Neural progenitor cell (in vitro differentiated cells): Measurements from ENCODE around the gene HECTD4. TPM values are rescaled to one million over a fixed set of nuclear protein-coding genes. Genes with fewer than 3 reads are reported as not detected.

Experiments
- DNase-seq: peaks from one replicate; pipeline ENCODE4 v3.0.0-alpha.2; 2016; ENCODE audit warnings: low spot score
- H2AFZ ChIP-seq: fragments of 200-600 bp; sonication (generic); replicated peaks from 2 replicates; pipeline ENCODE4 v1.6.1; 2016; ENCODE audit warnings: antibody characterized with exemption
- H3F3A ChIP-seq: fragments of 200-600 bp; sonication (generic); 2 replicates; pipeline ENCODE4 v1.6.1; 2016; ENCODE audit warnings: antibody characterized with exemption, low read depth
- H3K27ac ChIP-seq: fragments of 200-600 bp; sonication (generic); 2 replicates; pipeline ENCODE4 v1.5.1; 2016; ENCODE audit warnings: mild to moderate bottlenecking
- H3K27me3 ChIP-seq: fragments of 200-600 bp; sonication (generic); 2 replicates; pipeline ENCODE4 v1.6.1; 2016; ENCODE audit warnings: mild to moderate bottlenecking, moderate library complexity
- H3K36me3 ChIP-seq: fragments of 200-600 bp; sonication (generic); 2 replicates; pipeline ENCODE4 v1.5.1; 2016
- H3K4me1 ChIP-seq: fragments of 200-600 bp; sonication (generic); 2 replicates; pipeline ENCODE4 v1.6.1; 2016; ENCODE audit warnings: mixed run types
- H3K4me2 ChIP-seq: fragments of 200-600 bp; sonication (generic); 2 replicates; pipeline ENCODE4 v1.6.1; 2016
- H3K4me3 ChIP-seq: fragments of 200-600 bp; sonication (generic); 2 replicates; pipeline ENCODE4 v1.5.1; 2016
- H3K79me2 ChIP-seq: fragments of 200-600 bp; sonication (generic); 2 replicates; pipeline ENCODE4 v1.6.1; 2016; ENCODE audit warnings: low read depth
- H3K9ac ChIP-seq: fragments of 200-600 bp; sonication (generic); 2 replicates; pipeline ENCODE4 v1.6.1; 2016
- H3K9me3 ChIP-seq: fragments of 200-600 bp; sonication (generic); 2 replicates; pipeline ENCODE4 v1.5.1; 2016; ENCODE audit warnings: low read depth
- H4K20me1 ChIP-seq: fragments of 200-600 bp; sonication (generic); 2 replicates; pipeline ENCODE4 v1.6.1; 2016; ENCODE audit warnings: low read depth
- H3K27ac Mint-ChIP-seq: 3 replicates; pipeline ENCODE4 v1.8.0; 2021; ENCODE audit warnings: mixed read lengths
- H3K27me3 Mint-ChIP-seq: 2 replicates; pipeline ENCODE4 v1.8.0; 2022; ENCODE audit warnings: low read depth, mild to moderate bottlenecking, inconsistent platforms, moderate library complexity, mixed read lengths; ENCODE audit not compliant: insufficient read depth
- H3K36me3 Mint-ChIP-seq: 3 replicates; pipeline ENCODE4 v1.8.0; 2021; ENCODE audit warnings: mixed read lengths
- H3K4me1 Mint-ChIP-seq: 3 replicates; pipeline ENCODE4 v1.8.0; 2021; ENCODE audit warnings: mixed read lengths
- H3K4me3 Mint-ChIP-seq: 3 replicates; pipeline ENCODE4 v1.8.0; 2021; ENCODE audit warnings: mild to moderate bottlenecking, moderate library complexity, mixed read lengths
- H3K9me3 Mint-ChIP-seq: 3 replicates; pipeline ENCODE4 v1.8.0; 2020; ENCODE audit warnings: mixed read lengths
- EZH2 ChIP-seq: fragments of 200-600 bp; sonication (generic); IDR thresholded peaks from 2 replicates; pipeline ENCODE4 v1.6.1; 2017; ENCODE audit warnings: antibody characterized with exemption, mild to moderate bottlenecking, moderate library complexity
- EZH2phosphoT487 ChIP-seq: fragments of 200-600 bp; sonication (generic); IDR thresholded peaks from 2 replicates; pipeline ENCODE4 v1.6.1; 2017; ENCODE audit warnings: antibody characterized with exemption
- total RNA-seq: library from RNA; depleted of rRNA; stranded (reverse); fragments of >200 nt; gene quantifications from 2 replicates; pipeline ENCODE4 v1.2.3, GENCODE V29; 2015; ENCODE audit warnings: low replicate concordance
- TF ChIP-seq, protein P1 (sequence below): fragments of 200-600 bp; sonication (generic); IDR thresholded peaks from 2 replicates; pipeline ENCODE4 v1.5.1; 2017; ENCODE audit warnings: antibody characterized with exemption, mild to moderate bottlenecking

Gene HECTD4
- total RNA-seq, 1 donor from 2014 or later = 11.0 TPM

DNA sequence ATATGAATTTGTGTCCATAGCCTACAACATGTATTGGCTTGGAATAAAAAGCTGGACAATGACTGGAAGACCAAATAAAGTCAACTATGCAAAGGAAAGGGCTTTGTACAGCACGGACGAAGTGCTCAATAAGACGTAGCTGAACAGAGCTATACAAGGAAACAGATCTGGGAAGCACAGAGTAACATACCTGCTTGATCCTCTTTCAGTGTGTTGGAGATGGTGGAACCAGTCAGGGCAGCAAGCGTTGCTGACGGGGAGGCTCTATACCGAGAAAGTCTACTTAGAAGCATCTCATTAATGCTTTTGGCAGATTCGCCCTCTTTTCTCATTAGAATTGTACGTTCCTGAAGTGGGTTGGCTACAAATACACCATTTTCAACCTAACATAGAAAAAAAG, 99.3 kb downstream of the HECTD4 start:
- Histone ChIP-seq H3F3A (no peaks in the 10 kb centered on the region), H3K27me3 (no peaks in the 10 kb centered on the region), H3K36me3 (peaks cover 2% of the 10 kb centered on the region), H4K20me1 (no peaks in the 10 kb centered on the region), H2AFZ (no peak overlapping the region), H3K79me2 (no peaks in the 10 kb centered on the region), H3K4me3 (no peak overlapping the region), H3K9ac (no peak overlapping the region), H3K27ac (no peak overlapping the region), H3K4me1 (no peaks in the 10 kb centered on the region), H3K9me3 (no peaks in the 10 kb centered on the region), H3K4me2 (no peak overlapping the region)
- Mint-ChIP-seq H3K4me1 (no peaks in the 10 kb centered on the region), H3K9me3 (no peaks in the 10 kb centered on the region), H3K4me3 (no peak overlapping the region), H3K36me3 (peaks cover 3% of the 10 kb centered on the region), H3K27me3 (peaks cover 2% of the 10 kb centered on the region), H3K27ac (no peak overlapping the region)
- no peak for DNase-seq
- TF ChIP-seq EZH2 (no peak), EZH2phosphoT487 (no peak)
- TF ChIP-seq, protein P1, sequence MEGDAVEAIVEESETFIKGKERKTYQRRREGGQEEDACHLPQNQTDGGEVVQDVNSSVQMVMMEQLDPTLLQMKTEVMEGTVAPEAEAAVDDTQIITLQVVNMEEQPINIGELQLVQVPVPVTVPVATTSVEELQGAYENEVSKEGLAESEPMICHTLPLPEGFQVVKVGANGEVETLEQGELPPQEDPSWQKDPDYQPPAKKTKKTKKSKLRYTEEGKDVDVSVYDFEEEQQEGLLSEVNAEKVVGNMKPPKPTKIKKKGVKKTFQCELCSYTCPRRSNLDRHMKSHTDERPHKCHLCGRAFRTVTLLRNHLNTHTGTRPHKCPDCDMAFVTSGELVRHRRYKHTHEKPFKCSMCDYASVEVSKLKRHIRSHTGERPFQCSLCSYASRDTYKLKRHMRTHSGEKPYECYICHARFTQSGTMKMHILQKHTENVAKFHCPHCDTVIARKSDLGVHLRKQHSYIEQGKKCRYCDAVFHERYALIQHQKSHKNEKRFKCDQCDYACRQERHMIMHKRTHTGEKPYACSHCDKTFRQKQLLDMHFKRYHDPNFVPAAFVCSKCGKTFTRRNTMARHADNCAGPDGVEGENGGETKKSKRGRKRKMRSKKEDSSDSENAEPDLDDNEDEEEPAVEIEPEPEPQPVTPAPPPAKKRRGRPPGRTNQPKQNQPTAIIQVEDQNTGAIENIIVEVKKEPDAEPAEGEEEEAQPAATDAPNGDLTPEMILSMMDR = no peak

DNA sequence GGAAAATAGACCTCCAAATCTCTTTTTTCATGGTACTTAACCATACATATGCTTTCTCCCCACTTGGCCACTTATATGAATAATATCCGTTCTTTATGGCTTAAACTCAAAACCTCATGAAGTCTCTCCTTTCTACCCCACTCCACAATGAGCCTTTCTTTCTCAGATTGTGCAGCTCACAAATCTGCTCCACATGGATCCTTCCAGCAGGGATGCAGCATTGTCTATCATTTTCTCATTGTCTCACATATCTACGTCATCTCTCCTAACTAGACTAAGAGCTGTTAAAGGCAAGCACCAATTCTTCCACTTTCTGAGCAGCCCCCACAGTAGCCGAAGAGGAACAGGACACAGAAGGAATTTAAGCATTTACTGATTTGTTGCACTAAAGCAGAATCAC, 106.4 kb downstream of the HECTD4 start:
- Mint-ChIP-seq H3K27ac (no peak overlapping the region), H3K4me3 (no peak overlapping the region), H3K9me3 (no peaks in the 10 kb centered on the region), H3K4me1 (peaks cover 3% of the 10 kb centered on the region), H3K36me3 (peaks cover 14% of the 10 kb centered on the region), H3K27me3 (no peaks in the 10 kb centered on the region)
- DNase-seq = no peak
- no peak overlapping the region for H2AFZ ChIP-seq
- H3K27me3 ChIP-seq = no peaks in the 10 kb centered on the region
- H3K4me1 ChIP-seq = no peaks in the 10 kb centered on the region
- H3K27ac ChIP-seq = no peak overlapping the region
- no peaks in the 10 kb centered on the region for H3F3A ChIP-seq
- H3K4me3 ChIP-seq = no peak overlapping the region
- H4K20me1 ChIP-seq = no peaks in the 10 kb centered on the region
- no peaks in the 10 kb centered on the region for H3K9me3 ChIP-seq
- peaks cover 6% of the 10 kb centered on the region for H3K36me3 ChIP-seq
- TF ChIP-seq, protein P1 = no peak
- TF ChIP-seq EZH2 = no peak
- no peak for TF ChIP-seq EZH2phosphoT487
- H3K79me2 ChIP-seq = no peaks in the 10 kb centered on the region
- no peak overlapping the region for H3K4me2 ChIP-seq
- H3K9ac ChIP-seq = no peak overlapping the region

- Histone ChIP-seq H3K4me2 (no peak overlapping the region), H3K9me3 (no peaks in the 10 kb centered on the region), H3K27me3 (no peaks in the 10 kb centered on the region), H3K9ac (no peak overlapping the region), H3K4me1 (no peaks in the 10 kb centered on the region), H3K36me3 (peaks cover 6% of the 10 kb centered on the region), H3K79me2 (no peaks in the 10 kb centered on the region), H3K4me3 (no peak overlapping the region), H4K20me1 (no peaks in the 10 kb centered on the region), H3F3A (no peaks in the 10 kb centered on the region), H2AFZ (no peak overlapping the region), H3K27ac (no peak overlapping the region)
- no peak for TF ChIP-seq EZH2
- TF ChIP-seq EZH2phosphoT487 = no peak
- TF ChIP-seq, protein P1 = no peak
- Mint-ChIP-seq H3K9me3 (no peaks in the 10 kb centered on the region), H3K27me3 (no peaks in the 10 kb centered on the region), H3K4me3 (no peak overlapping the region), H3K36me3 (peaks cover 16% of the 10 kb centered on the region), H3K27ac (no peak overlapping the region), H3K4me1 (peaks cover 3% of the 10 kb centered on the region)
- DNase-seq = no peak
Observed at GRCh38 chr12:112275207-112275606, 107.0 kb downstream of the HECTD4 start.
